IPS DF 19.7 (cell line): ENCODE data around the gene KRTAP4-9.
"Not testable (repeated sequence)": the region's sequence is repeated elsewhere in the genome, so short reads cannot be mapped to it uniquely, and the experiment has no call there.

Experiments used
- DNase-seq: peaks from one replicate; pipeline ENCODE4 v3.0.0-alpha.2; 2013; ENCODE audit warnings: low read depth, low spot score

The KRTAP4-9 gene

DNA sequence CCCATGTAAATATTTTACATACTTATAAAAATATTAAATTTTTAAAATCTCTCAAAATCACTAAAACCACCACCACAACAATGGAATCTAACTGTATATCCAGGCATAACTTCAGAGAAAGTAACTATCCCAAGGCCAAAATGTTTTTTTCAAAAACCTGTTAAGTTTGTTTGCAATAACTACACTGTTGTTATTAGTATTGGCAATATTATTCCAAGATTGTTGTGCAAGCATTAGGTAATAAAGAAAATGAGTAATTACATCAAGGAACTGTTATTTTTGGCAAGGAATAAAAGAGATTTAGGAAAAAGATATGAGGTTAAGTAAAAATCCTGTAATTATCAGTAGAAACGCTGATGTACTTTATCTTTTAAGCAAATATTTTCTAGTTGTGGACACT, 22.2 kb downstream of the KRTAP4-9 start:
- DNase-seq, result no peak

DNA sequence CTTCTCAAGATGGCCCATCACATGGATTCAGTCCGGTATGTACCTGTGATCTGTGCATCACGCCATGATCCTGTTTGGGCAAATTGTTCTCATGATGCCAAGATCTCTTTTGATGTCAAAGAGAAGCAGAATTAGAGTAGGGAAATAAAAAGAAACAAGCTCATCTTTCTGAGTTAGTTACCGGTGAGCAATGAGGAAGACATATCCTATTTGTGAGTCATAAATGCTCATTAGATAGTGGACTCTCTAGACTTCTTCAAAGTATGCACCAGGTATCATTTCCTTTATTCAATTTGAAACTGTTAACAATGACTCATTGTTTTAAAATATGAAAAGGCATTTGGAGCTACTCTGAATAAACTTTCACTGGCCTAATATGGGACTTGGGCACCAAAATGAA, 26.8 kb downstream of the KRTAP4-9 start:
- no peak for DNase-seq

DNA sequence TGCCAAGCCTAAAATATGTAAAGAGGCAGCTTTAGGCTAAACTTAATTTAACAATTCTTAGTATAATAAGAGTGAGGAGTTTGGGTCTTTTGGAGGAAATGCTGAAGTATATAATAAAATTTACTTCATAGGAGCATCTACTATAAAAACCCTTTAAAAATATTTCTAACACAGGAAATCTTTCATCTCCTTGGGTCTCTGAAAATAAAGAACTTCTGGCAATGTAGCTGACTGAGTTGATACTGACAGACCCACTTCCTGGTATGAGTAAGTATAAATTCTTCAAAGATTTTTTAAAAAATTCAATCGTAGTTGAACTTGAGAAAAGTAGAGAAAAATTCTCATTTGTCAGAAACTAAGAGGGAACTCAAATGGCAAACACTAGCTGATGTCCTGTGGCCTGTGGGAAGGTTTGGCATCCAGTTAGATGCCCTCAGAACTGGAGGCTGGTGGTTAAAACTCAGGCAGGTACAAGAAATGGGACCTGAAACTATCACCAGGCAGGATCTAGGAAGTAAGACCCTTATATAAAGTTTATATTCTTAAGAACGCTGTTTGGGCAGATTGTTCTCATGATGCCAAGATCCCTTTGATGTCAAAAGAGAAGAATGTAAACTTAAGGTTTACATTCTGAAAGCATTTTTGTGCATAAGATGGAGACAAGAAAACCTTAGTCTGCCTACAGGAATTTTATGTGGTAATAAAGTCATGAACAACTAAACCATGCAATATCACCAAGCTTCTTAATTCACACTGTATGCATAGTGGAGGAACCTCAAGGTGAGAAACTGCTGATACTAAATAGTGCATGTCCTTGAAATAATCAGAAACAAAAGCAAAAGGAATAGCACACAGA, 28.9 kb downstream of the KRTAP4-9 start:
- DNase-seq, result no peak

- DNase-seq, result not testable (repeated sequence)
These were observed 34.7 kb downstream of the KRTAP4-9 start for GRCh38 chr17:41139865-41140264.

- DNase-seq, result no peak
These were observed 35.4 kb downstream of the KRTAP4-9 start, which contains the start of gene KRTAP4-6 for GRCh38 chr17:41140360-41141131. Gene KRTAP4-6 (minus strand): TSS chr17:41140544. CDS start chr17:41140487, 57 bp downstream.

DNA sequence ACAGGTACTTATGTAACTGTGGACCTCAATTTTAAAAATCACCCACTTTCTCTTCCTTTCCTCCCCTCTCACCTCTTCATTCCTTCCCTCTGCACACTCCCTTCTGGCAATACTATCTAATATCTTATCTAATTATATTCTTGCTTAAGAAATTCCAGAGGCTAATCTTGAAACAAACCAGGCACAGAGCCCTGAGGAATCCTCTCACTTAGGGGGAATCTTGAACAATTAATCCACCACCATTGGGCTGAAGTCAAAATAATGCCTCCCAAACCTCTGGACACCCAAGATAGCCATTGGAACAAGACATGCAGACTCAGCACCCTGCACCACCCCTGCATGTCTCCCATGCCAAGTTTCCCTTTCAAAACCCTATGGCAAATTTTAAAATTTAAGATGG, 36.2 kb downstream of the KRTAP4-9 start:
- DNase-seq, result no peak

- no peak for DNase-seq
These were observed 39.7 kb downstream of the KRTAP4-9 start for GRCh38 chr17:41144846-41145245.

GRCh38 chr17:41145261-41145660, 40.1 kb downstream of the KRTAP4-9 start:
- DNase-seq, result no peak

GRCh38 chr17:41147531-41148204, 42.5 kb downstream of the KRTAP4-9 start:
- DNase-seq, result no peak

DNA sequence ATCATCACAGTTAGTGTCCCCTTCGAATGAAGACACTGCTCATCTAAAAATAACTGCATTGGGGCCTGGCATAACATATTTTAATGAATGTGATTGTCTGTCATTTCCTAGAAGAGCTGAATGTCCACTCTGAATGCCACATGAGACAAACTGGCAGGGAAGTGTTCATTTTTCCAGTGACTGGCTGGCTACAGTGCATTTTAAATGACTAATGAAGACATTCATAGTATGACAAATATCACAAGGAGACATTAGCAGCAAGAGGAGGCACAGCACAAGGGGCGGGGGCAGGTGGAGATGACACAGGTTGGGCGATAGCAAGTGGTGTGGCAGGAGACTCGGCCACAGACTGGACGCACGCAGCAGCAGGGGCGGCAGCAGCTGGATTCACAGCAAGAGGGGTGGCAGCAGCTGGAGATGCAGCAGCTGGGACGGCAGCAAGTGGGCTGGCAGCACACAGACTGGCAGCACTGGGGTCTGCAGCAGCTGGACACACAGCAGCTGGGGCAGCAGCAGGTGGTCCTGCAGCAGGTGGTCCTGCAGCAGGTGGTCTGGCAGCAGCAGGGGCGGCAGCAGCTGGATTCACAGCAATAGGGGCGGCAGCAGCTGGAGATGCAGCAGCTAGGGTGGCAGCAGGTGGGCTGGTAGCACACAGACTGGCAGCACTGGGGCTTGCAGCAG, 43.9 kb downstream of the KRTAP4-9 start:
- not testable (repeated sequence) for DNase-seq

DNA sequence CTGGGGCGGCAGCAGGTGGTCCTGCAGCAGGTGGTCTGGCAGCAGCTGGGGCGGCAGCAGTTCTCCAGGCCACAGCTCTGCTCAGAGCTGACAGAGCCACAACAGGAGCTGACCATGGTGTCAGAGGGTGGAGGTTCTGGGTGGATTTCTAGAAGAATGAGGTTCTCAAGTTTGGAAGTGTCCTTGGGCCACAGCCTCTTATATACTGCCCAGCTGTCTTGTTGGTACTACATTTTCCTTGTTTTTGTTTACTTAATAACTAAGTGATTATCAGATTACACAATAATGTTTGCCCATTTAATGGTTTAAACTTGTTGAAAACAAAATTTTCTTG, 44.4 kb downstream of the KRTAP4-9 start, which contains the start of gene KRTAP4-5:
Gene KRTAP4-5 (minus strand): TSS at position 174 of the 334 bp plus-strand sequence. CDS start 58 bp downstream, at position 116.
- no peak for DNase-seq

- DNase-seq, result no peak
These were observed 44.8 kb downstream of the KRTAP4-9 start for GRCh38 chr17:41150026-41150425.

DNA sequence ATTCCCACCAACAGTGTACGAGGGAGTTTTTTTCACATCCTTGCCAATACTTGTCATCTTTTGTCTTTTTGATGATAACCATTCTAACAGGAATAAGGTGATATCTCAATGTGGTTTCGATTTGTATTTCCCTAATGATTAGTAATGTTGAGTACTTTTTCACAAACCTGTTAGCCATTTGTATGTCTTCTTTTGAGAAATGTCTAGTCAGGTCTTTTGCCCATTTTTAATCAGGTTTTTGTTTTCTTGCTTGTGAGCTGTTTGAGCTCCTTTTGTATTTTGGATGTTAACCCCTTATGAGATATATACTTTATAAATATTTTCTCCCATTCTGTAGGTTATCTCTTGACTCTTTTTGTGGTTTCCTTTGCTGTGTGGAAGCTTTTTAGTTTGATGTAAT, 46.3 kb downstream of the KRTAP4-9 start:
- no peak for DNase-seq

- DNase-seq, result no peak
These were observed 48.7 kb downstream of the KRTAP4-9 start for GRCh38 chr17:41153856-41154255.
